Keratinocyte (primary cell): ENCODE measurements around the gene ZNF839.

Experiments
- CTCF ChIP-seq, 3 experiments: IDR thresholded peaks in 1 of 3; conservative IDR thresholded peaks in 1 of 3; optimal IDR thresholded peaks in 1 of 3; 2 replicates in 2 of 3; 3 replicates in 1 of 3; pipeline versions ENCODE3 to v1.5.1; 2011; ENCODE audit warnings: low read length in 3 of 3, mild to moderate bottlenecking in 3 of 3, moderate library complexity in 2 of 3, control low read depth in 1 of 3, inconsistent platforms in 1 of 3; ENCODE audit not compliant: insufficient read depth in 2 of 3; ENCODE audit errors: extremely low read depth in 1 of 3
- EZH2 ChIP-seq: IDR thresholded peaks from one replicate; pipeline ENCODE4 v1.6.1; 2012; ENCODE audit warnings: inconsistent platforms, mild to moderate bottlenecking, low read length, moderate library complexity

- TF ChIP-seq CTCF (optimal IDR thresholded peaks at IDR 0.05 in 1 of 3, IDR thresholded peaks at IDR 0.05 in 1 of 3, conservative IDR thresholded peaks at IDR 0.05 in 1 of 3; ENCODE audit: extremely low read depth in 1 of 3, insufficient read depth in 2 of 3, low read length in 3 of 3) (no peak), EZH2 (no peak)
These were observed 43.7 kb upstream of the ZNF839 start for GRCh38 chr14:102275866-102276265.
